Liver (tissue), 9 donors: ENCODE measurements around the gene RGS18. TPM values are rescaled to one million over a fixed set of nuclear protein-coding genes. Genes with fewer than 3 reads are reported as not detected.

Source experiments
- DNase-seq: peaks from one replicate; pipeline ENCODE4 v3.0.0-alpha.2; 2017; ENCODE audit warnings: low spot score
- H3K27ac ChIP-seq, 2 donors: one replicate each; pipeline ENCODE4 v1.7.0; 2013; ENCODE audit warnings: inconsistent platforms in 2 of 2, low read length in 2 of 2, control low read depth in 1 of 2, low read depth in 1 of 2, mild to moderate bottlenecking in 1 of 2
- H3K27me3 ChIP-seq, 4 donors: one replicate each; pipeline versions ENCODE4 v1.6.1 to v1.7.0; 2013; ENCODE audit warnings: low read length in 3 of 4, inconsistent platforms in 1 of 4, mild to moderate bottlenecking in 1 of 4, moderate library complexity in 1 of 4; ENCODE audit not compliant: control insufficient read depth in 4 of 4, insufficient read depth in 4 of 4
- H3K36me3 ChIP-seq, 4 donors: one replicate each; pipeline versions ENCODE4 v1.6.1 to v1.7.0; 2013; ENCODE audit warnings: low read length in 3 of 4, mild to moderate bottlenecking in 3 of 4, low read depth in 1 of 4, moderate library complexity in 1 of 4; ENCODE audit not compliant: control insufficient read depth in 4 of 4, insufficient read depth in 3 of 4
- H3K4me1 ChIP-seq, 4 donors: one replicate each; pipeline versions ENCODE4 v1.6.1 to v1.7.0; 2013; ENCODE audit warnings: low read length in 3 of 4, mild to moderate bottlenecking in 3 of 4, moderate library complexity in 1 of 4; ENCODE audit not compliant: control insufficient read depth in 4 of 4, insufficient read depth in 4 of 4
- H3K4me3 ChIP-seq, 3 donors: one replicate each; pipeline versions ENCODE4 v1.6.1 to v1.7.0; 2013; ENCODE audit warnings: low read length in 3 of 3, control low read depth in 1 of 3, low read depth in 1 of 3, mild to moderate bottlenecking in 1 of 3
- H3K9ac ChIP-seq, 2 donors: one replicate each; pipeline ENCODE4 v1.7.0; 2013; ENCODE audit warnings: low read length in 2 of 2, mild to moderate bottlenecking in 2 of 2, moderate library complexity in 2 of 2, control low read depth in 1 of 2, low read depth in 1 of 2
- H3K9me3 ChIP-seq, 4 donors: one replicate each; pipeline versions ENCODE4 v1.6.1 to v1.7.0; 2013; ENCODE audit warnings: low read length in 3 of 4; ENCODE audit not compliant: control insufficient read depth in 4 of 4
- ATF3 ChIP-seq: IDR thresholded peaks from 2 replicates; pipeline ENCODE4 v1.6.1; 2016; ENCODE audit warnings: antibody characterized with exemption
- CTCF ChIP-seq: fragments of 150-350 bp; IDR thresholded peaks from 2 replicates; pipeline ENCODE4 v1.5.1; 2017; ENCODE audit warnings: improper control_type of control experiment, low read depth, low read length; ENCODE audit not compliant: missing input control
- EGR1 ChIP-seq, 2 donors: IDR thresholded peaks; 2 replicates each; pipeline ENCODE4 v1.6.1; 2016 to 2018; ENCODE audit warnings: antibody characterized with exemption in 2 of 2, low read depth in 2 of 2
- FOXA1 ChIP-seq: IDR thresholded peaks from 2 replicates; pipeline ENCODE4 v1.6.1; 2016; ENCODE audit warnings: antibody characterized with exemption
- FOXA2 ChIP-seq: IDR thresholded peaks from 2 replicates; pipeline ENCODE4 v1.6.1; 2016; ENCODE audit warnings: antibody characterized with exemption
- GABPA ChIP-seq, 2 donors: IDR thresholded peaks in 1 of 2; conservative IDR thresholded peaks in 1 of 2; 2 replicates each; pipeline ENCODE4 v1.6.1; 2016; ENCODE audit warnings: antibody characterized with exemption in 2 of 2, mild to moderate bottlenecking in 1 of 2, moderate library complexity in 1 of 2
- HNF4A ChIP-seq, 2 donors: conservative IDR thresholded peaks; 2 replicates each; pipeline ENCODE4 v1.6.1; 2016; ENCODE audit warnings: antibody characterized with exemption in 2 of 2, mild to moderate bottlenecking in 2 of 2
- JUND ChIP-seq, 2 donors: IDR thresholded peaks; 2 replicates each; pipeline ENCODE4 v1.6.1; 2016; ENCODE audit warnings: antibody characterized with exemption in 2 of 2
- MAX ChIP-seq: IDR thresholded peaks from 2 replicates; pipeline ENCODE4 v1.6.1; 2016; ENCODE audit warnings: antibody characterized with exemption
- NR2F2 ChIP-seq: IDR thresholded peaks from 2 replicates; pipeline ENCODE4 v1.6.1; 2016; ENCODE audit warnings: antibody characterized with exemption
- RAD21 ChIP-seq, 2 donors: IDR thresholded peaks; 2 replicates each; pipeline ENCODE4 v1.6.1; 2016; ENCODE audit warnings: antibody characterized with exemption in 2 of 2, mild to moderate bottlenecking in 2 of 2
- REST ChIP-seq: IDR thresholded peaks from 2 replicates; pipeline ENCODE4 v1.6.1; 2016; ENCODE audit warnings: antibody characterized with exemption, mild to moderate bottlenecking
- RXRA ChIP-seq, 2 donors: IDR thresholded peaks; 2 replicates each; pipeline ENCODE4 v1.6.1; 2017 to 2018; ENCODE audit warnings: antibody characterized with exemption in 2 of 2, mild to moderate bottlenecking in 1 of 2
- SP1 ChIP-seq: IDR thresholded peaks from 2 replicates; pipeline ENCODE4 v1.6.1; 2018; ENCODE audit warnings: antibody characterized with exemption, mild to moderate bottlenecking
- TAF1 ChIP-seq: conservative IDR thresholded peaks from 2 replicates; pipeline ENCODE4 v1.6.1; 2016; ENCODE audit warnings: antibody characterized with exemption, mild to moderate bottlenecking
- YY1 ChIP-seq: IDR thresholded peaks from 2 replicates; pipeline ENCODE4 v1.6.1; 2016; ENCODE audit warnings: antibody characterized with exemption, mild to moderate bottlenecking
- ZBTB33 ChIP-seq: IDR thresholded peaks from 2 replicates; pipeline ENCODE4 v1.6.1; 2016; ENCODE audit warnings: antibody characterized with exemption
- WGBS: extraction: QIAGEN DNeasy Blood & Tissue Kit; methylation state at CpG from one replicate; pipeline ENCODE4 v1.1.7; 2013; 5-methylcytosine and 5-hydroxymethylcytosine counted together
- polyA plus RNA-seq, 2 donors: library from polyadenylated mRNA; stranded (reverse) in 1 of 2; unstranded in 1 of 2; fragments of 200-250 nt in 1 of 2; fragments of >200 nt in 1 of 2; fragmentation: Nextera tagmentation in 1 of 2; extraction: Ambion mirVana in 1 of 2; gene quantifications; one replicate each; pipeline versions ENCODE4 v1.2.1 to v1.2.3, GENCODE V29; 2013 to 2015
- total RNA-seq, 2 donors: library from RNA; depleted of rRNA; stranded (reverse); fragments of >200 nt; gene quantifications; one replicate each; pipeline ENCODE4 v1.2.3, GENCODE V29; 2014
- donor health status: healthy.
- donor health status: healthy.
- donor health status: healthy.
- donor health status: healthy.
- donor health status: healthy.

The RGS18 gene
- 10 to 100 TPM in 1 of 2 donors, 1 to 10 TPM in 1; 2.3 to 11.1 TPM for total RNA-seq
- 1 to 10 TPM; 1.0 to 1.3 TPM for polyA plus RNA-seq

GRCh38 chr1:192158181-192158580 lies at the start of gene RGS18:
Gene RGS18, plus strand, starts transcription at chr1:192158462. Its CDS starts 176 bp downstream, at chr1:192158638.
- Histone ChIP-seq H3K27me3 (no peaks in the 10 kb centered on the region), H3K9me3 (no peaks in the 10 kb centered on the region), H3K27ac (peak within 1 kb of the TSS; percentile 25 to 54), H3K9ac (peak within 1 kb of the TSS in 1 of 2 donors; percentile 20), H3K4me1 (no peaks in the 10 kb centered on the region), H3K4me3 (no peak within 1 kb of the TSS), H3K36me3 (no peaks in the 10 kb centered on the region)
- peak; percentile 20 for TF ChIP-seq TAF1
- no peak for TF ChIP-seq SP1
- WGBS: 57% methylated on average over 3 of the region's 3 CpGs
- no peak for DNase-seq

- Histone ChIP-seq H3K9ac (no peak overlapping the region), H3K4me3 (no peak overlapping the region), H3K36me3 (no peaks in the 10 kb centered on the region), H3K9me3 (no peaks in the 10 kb centered on the region), H3K27me3 (no peaks in the 10 kb centered on the region), H3K4me1 (no peaks in the 10 kb centered on the region), H3K27ac (no peak overlapping the region)
- 82% methylated on average over 2 of the region's 2 CpGs for WGBS
- TF ChIP-seq NR2F2 (no peak), YY1 (no peak), EGR1 (IDR thresholded peaks at IDR 0.05; ENCODE audit: low read depth in 2 of 2) (no peak), REST (no peak), FOXA1 (no peak), FOXA2 (no peak), GABPA (IDR thresholded peaks at IDR 0.05 in 1 of 2, conservative IDR thresholded peaks at IDR 0.05 in 1 of 2) (no peak), HNF4A (conservative IDR thresholded peaks at IDR 0.05) (no peak), TAF1 (no peak), ZBTB33 (no peak), RXRA (IDR thresholded peaks at IDR 0.05) (no peak), RAD21 (IDR thresholded peaks at IDR 0.05) (no peak), ATF3 (no peak), MAX (no peak), JUND (IDR thresholded peaks at IDR 0.05) (no peak), CTCF (no peak)
- no peak for DNase-seq
Measured at GRCh38 chr1:192109576-192109975, 48.7 kb upstream of the RGS18 start.
